DND-41 (cell line): Measurements from ENCODE around the gene GSAP.

Experiments used
- ATAC-seq: fragments of 200-7000 bp; cut with Tn5 transposase; 3 replicates; pipeline ENCODE4 v1.9.1; 2021; ENCODE audit warnings: low read depth; ENCODE audit not compliant: insufficient read depth
- DNase-seq: peaks from one replicate; pipeline ENCODE4 v3.0.0-alpha.2; 2020
- H2AFZ ChIP-seq: 2 replicates; pipeline ENCODE4 v1.6.0; 2012; ENCODE audit warnings: low read depth, low read length
- H3K27ac ChIP-seq: 2 replicates; pipeline ENCODE4 v1.5.1; 2012; ENCODE audit warnings: low read length, inconsistent platforms
- H3K27me3 ChIP-seq: fragments of 200-600 bp; sonication (generic); 2 replicates; pipeline ENCODE4 v1.6.0; 2012; ENCODE audit warnings: low read length, mild to moderate bottlenecking, inconsistent platforms; ENCODE audit not compliant: insufficient read depth, poor library complexity
- H3K36me3 ChIP-seq: 2 replicates; pipeline ENCODE4 v1.5.1; 2012; ENCODE audit warnings: low read length, inconsistent platforms; ENCODE audit not compliant: insufficient read depth
- H3K4me1 ChIP-seq: 2 replicates; pipeline ENCODE4 v1.5.1; 2012; ENCODE audit warnings: mild to moderate bottlenecking, low read length; ENCODE audit not compliant: insufficient read depth
- H3K4me2 ChIP-seq: 2 replicates; pipeline ENCODE4 v1.6.0; 2012; ENCODE audit warnings: mild to moderate bottlenecking, moderate library complexity, low read length, inconsistent platforms; ENCODE audit not compliant: insufficient read depth
- H3K4me3 ChIP-seq, 2 experiments: fragments of 200-600 bp in 1 of 2; shearing (Covaris generic) in 1 of 2; 2 replicates each; pipeline ENCODE4 v1.5.1; 2012 to 2016; ENCODE audit warnings: inconsistent platforms in 2 of 2, low read length in 2 of 2, mild to moderate bottlenecking in 2 of 2, low read depth in 1 of 2, moderate library complexity in 1 of 2
- H3K79me2 ChIP-seq: 2 replicates; pipeline ENCODE4 v1.6.0; 2012; ENCODE audit warnings: low read length, inconsistent platforms; ENCODE audit not compliant: insufficient read depth
- H3K9ac ChIP-seq: 2 replicates; pipeline ENCODE4 v1.6.0; 2012; ENCODE audit warnings: low read depth, mild to moderate bottlenecking, inconsistent platforms, low read length, moderate library complexity
- H3K9me3 ChIP-seq: 2 replicates; pipeline ENCODE4 v1.5.1; 2012; ENCODE audit warnings: low read length, moderate library complexity, mild to moderate bottlenecking, inconsistent platforms; ENCODE audit not compliant: insufficient read depth, severe bottlenecking
- H4K20me1 ChIP-seq: 2 replicates; pipeline ENCODE4 v1.6.0; 2012; ENCODE audit warnings: low read length; ENCODE audit not compliant: insufficient read depth
- CTCF ChIP-seq: IDR thresholded peaks from 2 replicates; pipeline ENCODE4 v1.5.1; 2012; ENCODE audit warnings: borderline replicate concordance, low read length, moderate library complexity, mild to moderate bottlenecking; ENCODE audit not compliant: poor library complexity, severe bottlenecking; ENCODE audit errors: extremely low read depth
- EZH2 ChIP-seq: IDR thresholded peaks from 3 replicates; pipeline ENCODE4 v1.6.1; 2012; ENCODE audit warnings: borderline replicate concordance, low read depth, mild to moderate bottlenecking, moderate library complexity, low read length, inconsistent platforms; ENCODE audit not compliant: severe bottlenecking

GSAP gene

GRCh38 chr7:77306231-77307067 is 109.7 kb downstream of the GSAP start:
- Histone ChIP-seq H4K20me1 (no peaks in the 10 kb centered on the region), H3K27me3 (no peaks in the 10 kb centered on the region), H3K27ac (no peak overlapping the region; the same call in 1 of the 2 replicates), H3K79me2 (no peaks in the 10 kb centered on the region), H3K9me3 (no peaks in the 10 kb centered on the region), H3K4me3 (no peak overlapping the region), H3K4me2 (no peak overlapping the region), H3K4me1 (no peaks in the 10 kb centered on the region), H3K36me3 (no peaks in the 10 kb centered on the region), H2AFZ (no peak overlapping the region), H3K9ac (no peak overlapping the region)
- TF ChIP-seq EZH2 (no peak), CTCF (no peak)
- DNase-seq: no peak
- ATAC-seq: no peak

- Histone ChIP-seq H3K36me3 (peaks cover 13% of the 10 kb centered on the region; the same call in 1 of the 2 replicates), H3K27me3 (no peaks in the 10 kb centered on the region), H2AFZ (no peak overlapping the region), H3K9ac (no peak overlapping the region), H3K4me2 (no peak overlapping the region), H3K9me3 (no peaks in the 10 kb centered on the region), H3K4me3 (no peak overlapping the region), H3K4me1 (no peaks in the 10 kb centered on the region), H3K79me2 (no peaks in the 10 kb centered on the region), H4K20me1 (no peaks in the 10 kb centered on the region), H3K27ac (no peak overlapping the region)
- ATAC-seq: no peak
- no peak for DNase-seq
- TF ChIP-seq CTCF: no peak
Observed at GRCh38 chr7:77295549-77295948, 120.6 kb downstream of the GSAP start.

- no peaks in the 10 kb centered on the region for H3K4me1 ChIP-seq
- no peak for DNase-seq
- H3K79me2 ChIP-seq: no peaks in the 10 kb centered on the region
- H3K4me3 ChIP-seq: no peak overlapping the region
- no peak for TF ChIP-seq CTCF
- TF ChIP-seq EZH2: no peak
- no peak overlapping the region for H3K4me2 ChIP-seq
- peaks cover 22% of the 10 kb centered on the region; the same call in 1 of the 2 replicates for H3K36me3 ChIP-seq
- no peaks in the 10 kb centered on the region for H3K27me3 ChIP-seq
- no peak overlapping the region for H3K27ac ChIP-seq
- no peak overlapping the region for H3K9ac ChIP-seq
- no peaks in the 10 kb centered on the region for H4K20me1 ChIP-seq
- no peak overlapping the region for H2AFZ ChIP-seq
- ATAC-seq: no peak
- H3K9me3 ChIP-seq: no peaks in the 10 kb centered on the region
Observed at GRCh38 chr7:77293046-77293445, 123.1 kb downstream of the GSAP start.
